DMS53 (cell line): ENCODE results near the gene FCHSD2.
"Not testable (repeated sequence)": the region's sequence is repeated elsewhere in the genome, so short reads cannot be mapped to it uniquely, and the experiment has no call there.

Source experiments
- DNase-seq: peaks from one replicate; lab custom pipeline; 2025; lab: John Stamatoyannopoulos, UW

FCHSD2 gene

GRCh38 chr11:73059915-73060314 is 82.2 kb downstream of the FCHSD2 start:
- DNase-seq = no peak

- DNase-seq = no peak
Observed at GRCh38 chr11:73058989-73059674, 83.0 kb downstream of the FCHSD2 start.

GRCh38 chr11:73055655-73056354 is 86.3 kb downstream of the FCHSD2 start:
- no peak for DNase-seq

- no peak for DNase-seq
Observed at GRCh38 chr11:73055002-73055401, 87.1 kb downstream of the FCHSD2 start.

- no peak for DNase-seq
Observed at GRCh38 chr11:73053964-73054363, 88.2 kb downstream of the FCHSD2 start.

- DNase-seq = no peak
Observed at GRCh38 chr11:73048446-73048845, 93.7 kb downstream of the FCHSD2 start.

- peak; percentile 83 for DNase-seq
Observed at GRCh38 chr11:73047773-73048371, 94.2 kb downstream of the FCHSD2 start.

- DNase-seq = no peak
Observed at GRCh38 chr11:73040046-73040445, 102.1 kb downstream of the FCHSD2 start.

GRCh38 chr11:73034777-73035176 is 107.3 kb downstream of the FCHSD2 start:
- peak; percentile 34 for DNase-seq

- no peak for DNase-seq
Observed at GRCh38 chr11:73034331-73034730, 107.8 kb downstream of the FCHSD2 start.

GRCh38 chr11:73030130-73030529 is 112.0 kb downstream of the FCHSD2 start:
- DNase-seq = no peak

- DNase-seq = no peak
Observed at GRCh38 chr11:73029403-73029802, 112.7 kb downstream of the FCHSD2 start.

GRCh38 chr11:73028611-73029010 is 113.5 kb downstream of the FCHSD2 start:
- no peak for DNase-seq

GRCh38 chr11:73027840-73028239 is 114.3 kb downstream of the FCHSD2 start:
- not testable (repeated sequence) for DNase-seq

GRCh38 chr11:73024639-73025038 is 117.5 kb downstream of the FCHSD2 start:
- no peak for DNase-seq

- DNase-seq = no peak
Observed at GRCh38 chr11:73019996-73020395, 122.1 kb downstream of the FCHSD2 start.

GRCh38 chr11:73019449-73019848 is 122.7 kb downstream of the FCHSD2 start:
- no peak for DNase-seq

GRCh38 chr11:73018856-73019255 is 123.3 kb downstream of the FCHSD2 start:
- DNase-seq = no peak

GRCh38 chr11:73017024-73017751 is 124.9 kb downstream of the FCHSD2 start:
- DNase-seq = no peak

GRCh38 chr11:73013021-73013420 is 129.1 kb downstream of the FCHSD2 start:
- DNase-seq = no peak

- no peak for DNase-seq
Observed at GRCh38 chr11:73012121-73012863, 129.8 kb downstream of the FCHSD2 start.
